PC-3 (cell line): ENCODE results near the gene STARD7. TPM values are rescaled to one million over a fixed set of nuclear protein-coding genes. Genes with fewer than 3 reads are reported as not detected.
A peak's percentile ranks its signal among the peaks of the same experiment; 100 is the strongest.

Experiments
- ATAC-seq: fragments of 200-7000 bp; cut with Tn5 transposase; 2 replicates; pipeline ENCODE4 v1.9.1; 2020; ENCODE audit warnings: mild to moderate bottlenecking, moderate library complexity
- BruUV-seq: library from RNA; stranded (reverse); fragments of 400-500 nt; replicated peaks from 2 replicates; lab custom pipeline; 2021; lab: Mats Ljungman, UMichigan
- CTCF ChIA-PET: fragments of 300-600 bp; sonication (Branson Sonifier 250); formaldehyde crosslinking; loops from one replicate; lab custom pipeline; 2022; ENCODE audit warnings: antibody characterized with exemption; lab: Charles Lee
- POLR2A ChIA-PET: fragments of 300-600 bp; sonication (Branson Sonifier 250); formaldehyde crosslinking; loops from one replicate; lab custom pipeline; 2022; ENCODE audit warnings: antibody characterized with exemption; ENCODE audit not compliant: unreplicated experiment; lab: Charles Lee
- DNase-seq: peaks from one replicate; pipeline ENCODE4 v3.0.0-alpha.2; 2015
- H2AFZ ChIP-seq: fragments of 300-600 bp; sonication (generic); 2 replicates; pipeline ENCODE4 v1.6.0; 2016; ENCODE audit warnings: antibody characterized with exemption, low read length
- H3F3A ChIP-seq: fragments of 300-600 bp; sonication (generic); one replicate; pipeline ENCODE4 v1.6.0; 2017; ENCODE audit warnings: antibody characterized with exemption, low read length, control low read depth, mild to moderate bottlenecking; ENCODE audit not compliant: unreplicated experiment
- H3K27ac ChIP-seq: fragments of 300-600 bp; sonication (generic); 2 replicates; pipeline ENCODE4 v1.5.1; 2016; ENCODE audit warnings: mild to moderate bottlenecking, low read length
- H3K27me3 ChIP-seq: fragments of 300-600 bp; sonication (generic); 2 replicates; pipeline ENCODE4 v1.6.1; 2016; ENCODE audit warnings: low read length, mixed read lengths
- H3K36me3 ChIP-seq: fragments of 300-600 bp; sonication (generic); 2 replicates; pipeline ENCODE4 v1.6.1; 2016; ENCODE audit warnings: low read depth, mixed run types, low read length, mixed read lengths
- H3K4me1 ChIP-seq: fragments of 300-600 bp; sonication (generic); 2 replicates; pipeline ENCODE4 v1.5.1; 2016; ENCODE audit warnings: low read length; ENCODE audit not compliant: insufficient read depth
- H3K4me2 ChIP-seq: fragments of 300-600 bp; sonication (generic); 2 replicates; pipeline ENCODE4 v1.6.0; 2016; ENCODE audit warnings: low read length
- H3K4me3 ChIP-seq: fragments of 300-600 bp; sonication (generic); 2 replicates; pipeline ENCODE4 v1.5.1; 2016; ENCODE audit warnings: mild to moderate bottlenecking, low read length, mixed read lengths
- H3K79me2 ChIP-seq: fragments of 300-600 bp; sonication (generic); 2 replicates; pipeline ENCODE4 v1.6.1; 2017; ENCODE audit warnings: low read length, mixed read lengths
- H3K9ac ChIP-seq: fragments of 300-600 bp; sonication (generic); 2 replicates; pipeline ENCODE4 v1.6.0; 2016; ENCODE audit warnings: mild to moderate bottlenecking, low read length
- H3K9me2 ChIP-seq: fragments of 300-600 bp; sonication (generic); replicated peaks from 2 replicates; pipeline ENCODE4 v1.6.1; 2016; ENCODE audit warnings: mixed run types, low read length, mixed read lengths
- H3K9me3 ChIP-seq: fragments of 300-600 bp; sonication (generic); 2 replicates; pipeline ENCODE4 v1.6.1; 2016; ENCODE audit warnings: low read length, mixed read lengths
- H4K20me1 ChIP-seq: fragments of 300-600 bp; sonication (generic); 2 replicates; pipeline ENCODE4 v1.6.1; 2016; ENCODE audit warnings: low read length, mixed read lengths
- EZH2 ChIP-seq: fragments of 300-600 bp; sonication (generic); IDR thresholded peaks from one replicate; pipeline ENCODE4 v1.6.1; 2017; ENCODE audit warnings: antibody characterized with exemption, mild to moderate bottlenecking, low read length; ENCODE audit not compliant: unreplicated experiment
- EZH2phosphoT487 ChIP-seq: fragments of 300-600 bp; sonication (generic); IDR thresholded peaks from 2 replicates; pipeline ENCODE4 v1.6.1; 2018; ENCODE audit warnings: mild to moderate bottlenecking, antibody characterized with exemption, low read length, borderline replicate concordance
- intact Hi-C: fragments of 100-400 bp; cut with micrococcal nuclease; formaldehyde crosslinking; loops from 2 replicates; pipeline ENCODE4 v1.9.0; 2023
- total RNA-seq: library from RNA; depleted of rRNA; stranded (reverse); fragments of >200 nt; gene quantifications from 2 replicates; pipeline ENCODE4 v1.2.3, GENCODE V29; 2014
- TF ChIP-seq, protein P1 (sequence below): fragments of 300-600 bp; sonication (generic); conservative IDR thresholded peaks from 2 replicates; pipeline ENCODE4 v1.5.1; 2017; ENCODE audit warnings: antibody characterized with exemption, low read depth, mild to moderate bottlenecking, low read length

The STARD7 gene
- total RNA-seq, 1 experiment from 2014 or later = 169 TPM

DNA sequence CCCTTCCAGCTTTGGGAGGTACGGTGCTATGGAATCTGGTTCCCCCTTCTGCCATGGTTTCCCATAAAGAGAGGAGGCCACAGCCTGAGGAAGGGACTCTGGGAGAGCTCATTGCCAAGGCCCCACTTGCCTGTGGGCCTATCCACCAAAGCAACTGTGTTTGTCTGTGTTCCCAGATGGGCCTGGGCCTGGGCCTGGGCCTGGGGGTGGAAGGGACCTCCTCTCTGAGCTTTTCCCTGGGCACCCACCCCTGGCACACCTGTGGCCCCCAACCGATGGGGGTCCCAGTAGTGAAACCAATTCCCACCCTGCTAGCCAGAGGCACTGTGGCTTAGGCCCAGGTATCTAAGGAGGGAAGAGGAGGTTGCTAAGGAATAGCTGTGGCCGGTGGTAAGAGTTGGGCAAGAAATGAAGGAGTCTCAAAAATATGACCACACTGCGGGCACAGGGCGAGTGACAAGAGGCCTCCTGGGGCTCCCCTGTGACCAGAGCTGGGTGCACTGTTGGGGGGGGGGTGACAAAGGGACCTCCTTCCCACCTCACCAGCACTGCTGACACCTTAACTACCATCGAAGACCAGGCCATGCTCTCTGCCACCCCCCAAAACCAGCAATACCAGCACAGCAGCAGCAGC is 58.5 kb downstream of the STARD7 start:
- Histone ChIP-seq H3K27ac (no peak overlapping the region), H4K20me1 (no peaks in the 10 kb centered on the region), H3K4me2 (no peak overlapping the region), H3K9me3 (no peaks in the 10 kb centered on the region), H3K4me1 (no peaks in the 10 kb centered on the region; the same call in 1 of the 2 replicates), H3K9ac (no peak overlapping the region), H3K9me2 (no peaks in the 10 kb centered on the region), H3K27me3 (no peaks in the 10 kb centered on the region), H2AFZ (no peak overlapping the region), H3F3A (no peaks in the 10 kb centered on the region), H3K36me3 (no peaks in the 10 kb centered on the region), H3K79me2 (no peaks in the 10 kb centered on the region), H3K4me3 (no peak overlapping the region)
- CTCF ChIA-PET = no interaction called here
- DNase-seq (no peak), ATAC-seq (no peak)
- intact Hi-C loops = no loop called here
- POLR2A ChIA-PET = no interaction called here
- TF ChIP-seq EZH2phosphoT487 = no peak
- TF ChIP-seq, protein P1, sequence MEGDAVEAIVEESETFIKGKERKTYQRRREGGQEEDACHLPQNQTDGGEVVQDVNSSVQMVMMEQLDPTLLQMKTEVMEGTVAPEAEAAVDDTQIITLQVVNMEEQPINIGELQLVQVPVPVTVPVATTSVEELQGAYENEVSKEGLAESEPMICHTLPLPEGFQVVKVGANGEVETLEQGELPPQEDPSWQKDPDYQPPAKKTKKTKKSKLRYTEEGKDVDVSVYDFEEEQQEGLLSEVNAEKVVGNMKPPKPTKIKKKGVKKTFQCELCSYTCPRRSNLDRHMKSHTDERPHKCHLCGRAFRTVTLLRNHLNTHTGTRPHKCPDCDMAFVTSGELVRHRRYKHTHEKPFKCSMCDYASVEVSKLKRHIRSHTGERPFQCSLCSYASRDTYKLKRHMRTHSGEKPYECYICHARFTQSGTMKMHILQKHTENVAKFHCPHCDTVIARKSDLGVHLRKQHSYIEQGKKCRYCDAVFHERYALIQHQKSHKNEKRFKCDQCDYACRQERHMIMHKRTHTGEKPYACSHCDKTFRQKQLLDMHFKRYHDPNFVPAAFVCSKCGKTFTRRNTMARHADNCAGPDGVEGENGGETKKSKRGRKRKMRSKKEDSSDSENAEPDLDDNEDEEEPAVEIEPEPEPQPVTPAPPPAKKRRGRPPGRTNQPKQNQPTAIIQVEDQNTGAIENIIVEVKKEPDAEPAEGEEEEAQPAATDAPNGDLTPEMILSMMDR = no peak
- TF ChIP-seq EZH2 = no peak
- BruUV-seq = no TSS peak

DNA sequence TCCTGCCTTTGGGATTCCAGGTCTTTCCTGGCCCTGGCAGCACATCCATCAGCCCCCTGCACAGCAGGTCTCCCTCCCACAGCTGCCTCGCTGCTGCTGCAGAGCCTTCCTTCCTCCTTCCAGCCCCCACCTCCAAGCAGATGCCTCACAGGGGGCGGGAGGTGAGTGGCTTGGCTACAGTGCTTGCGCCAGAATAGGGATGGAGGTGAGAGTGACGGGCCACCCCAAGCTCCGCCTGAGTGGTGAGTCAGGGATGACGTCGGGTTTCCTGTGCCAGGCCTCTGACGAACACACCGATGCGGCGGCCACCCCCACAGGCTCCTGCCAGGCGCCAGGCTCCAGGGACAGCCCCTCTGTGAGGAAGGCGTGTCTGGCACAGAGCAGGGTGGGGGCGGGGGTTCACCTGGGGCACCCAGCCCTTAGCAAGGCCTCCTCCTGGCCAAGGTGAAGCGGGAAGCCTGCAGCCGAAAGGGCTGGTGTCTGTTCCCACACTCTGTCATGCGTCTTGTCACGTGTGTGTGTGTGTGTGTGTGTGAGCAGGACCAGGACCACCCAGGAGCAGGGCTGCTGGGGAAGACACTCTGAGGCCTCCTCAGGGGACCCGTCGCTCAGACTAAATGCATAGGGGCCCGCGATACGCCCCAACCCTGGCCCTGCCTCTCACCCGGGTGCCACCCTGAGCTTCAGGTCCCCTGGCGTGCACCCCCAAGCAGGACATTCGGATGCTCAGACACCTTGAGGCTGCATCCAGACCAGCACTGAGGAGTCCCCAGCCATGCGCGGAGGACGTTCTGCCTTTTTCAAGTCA is 60.0 kb downstream of the STARD7 start:
- Histone ChIP-seq H3K4me2 (no peak overlapping the region), H3K9ac (no peak overlapping the region), H3F3A (no peaks in the 10 kb centered on the region), H4K20me1 (no peaks in the 10 kb centered on the region), H3K27me3 (no peaks in the 10 kb centered on the region), H3K4me3 (no peak overlapping the region), H3K9me3 (no peaks in the 10 kb centered on the region), H3K79me2 (peaks cover 12% of the 10 kb centered on the region), H3K9me2 (no peaks in the 10 kb centered on the region), H2AFZ (no peak overlapping the region), H3K4me1 (peaks cover 11% of the 10 kb centered on the region), H3K36me3 (no peaks in the 10 kb centered on the region), H3K27ac (no peak overlapping the region)
- ChIA-PET CTCF (no interaction called here), POLR2A (no interaction called here)
- no TSS peak for BruUV-seq
- peak; percentile 40; the same call in 1 of the 2 replicates for ATAC-seq
- intact Hi-C loops = no loop called here
- peak; percentile 50 for DNase-seq
- no peak for TF ChIP-seq EZH2phosphoT487
- TF ChIP-seq, protein P1 = no peak
- no peak for TF ChIP-seq EZH2
